ENCODE measurements around the gene TP53AIP1.

TP53AIP1 gene

DNA sequence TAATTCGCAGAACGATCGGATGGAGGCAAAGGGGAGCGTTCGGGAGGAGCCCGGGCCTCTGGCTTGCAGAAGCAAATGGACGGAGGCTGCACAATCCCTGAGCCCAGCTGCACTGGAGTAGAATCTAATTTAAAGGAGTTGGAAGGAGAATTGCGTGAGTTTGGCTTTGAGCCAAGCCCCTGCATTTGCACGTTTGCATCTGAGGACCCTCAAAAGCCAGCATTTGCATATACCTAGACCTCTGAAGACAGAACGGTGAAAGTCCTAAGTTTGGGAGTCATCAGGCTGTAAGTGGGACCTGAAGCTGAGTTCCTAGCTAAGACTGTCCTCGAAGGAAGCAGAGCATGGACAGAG lies 15.6 kb downstream of the TP53AIP1 start:
- TF ChIP-seq, protein P1, sequence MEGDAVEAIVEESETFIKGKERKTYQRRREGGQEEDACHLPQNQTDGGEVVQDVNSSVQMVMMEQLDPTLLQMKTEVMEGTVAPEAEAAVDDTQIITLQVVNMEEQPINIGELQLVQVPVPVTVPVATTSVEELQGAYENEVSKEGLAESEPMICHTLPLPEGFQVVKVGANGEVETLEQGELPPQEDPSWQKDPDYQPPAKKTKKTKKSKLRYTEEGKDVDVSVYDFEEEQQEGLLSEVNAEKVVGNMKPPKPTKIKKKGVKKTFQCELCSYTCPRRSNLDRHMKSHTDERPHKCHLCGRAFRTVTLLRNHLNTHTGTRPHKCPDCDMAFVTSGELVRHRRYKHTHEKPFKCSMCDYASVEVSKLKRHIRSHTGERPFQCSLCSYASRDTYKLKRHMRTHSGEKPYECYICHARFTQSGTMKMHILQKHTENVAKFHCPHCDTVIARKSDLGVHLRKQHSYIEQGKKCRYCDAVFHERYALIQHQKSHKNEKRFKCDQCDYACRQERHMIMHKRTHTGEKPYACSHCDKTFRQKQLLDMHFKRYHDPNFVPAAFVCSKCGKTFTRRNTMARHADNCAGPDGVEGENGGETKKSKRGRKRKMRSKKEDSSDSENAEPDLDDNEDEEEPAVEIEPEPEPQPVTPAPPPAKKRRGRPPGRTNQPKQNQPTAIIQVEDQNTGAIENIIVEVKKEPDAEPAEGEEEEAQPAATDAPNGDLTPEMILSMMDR (IDR thresholded peaks at IDR 0.05; ENCODE audit: borderline replicate concordance, insufficient read depth, low read depth, low read length): no peak

DNA sequence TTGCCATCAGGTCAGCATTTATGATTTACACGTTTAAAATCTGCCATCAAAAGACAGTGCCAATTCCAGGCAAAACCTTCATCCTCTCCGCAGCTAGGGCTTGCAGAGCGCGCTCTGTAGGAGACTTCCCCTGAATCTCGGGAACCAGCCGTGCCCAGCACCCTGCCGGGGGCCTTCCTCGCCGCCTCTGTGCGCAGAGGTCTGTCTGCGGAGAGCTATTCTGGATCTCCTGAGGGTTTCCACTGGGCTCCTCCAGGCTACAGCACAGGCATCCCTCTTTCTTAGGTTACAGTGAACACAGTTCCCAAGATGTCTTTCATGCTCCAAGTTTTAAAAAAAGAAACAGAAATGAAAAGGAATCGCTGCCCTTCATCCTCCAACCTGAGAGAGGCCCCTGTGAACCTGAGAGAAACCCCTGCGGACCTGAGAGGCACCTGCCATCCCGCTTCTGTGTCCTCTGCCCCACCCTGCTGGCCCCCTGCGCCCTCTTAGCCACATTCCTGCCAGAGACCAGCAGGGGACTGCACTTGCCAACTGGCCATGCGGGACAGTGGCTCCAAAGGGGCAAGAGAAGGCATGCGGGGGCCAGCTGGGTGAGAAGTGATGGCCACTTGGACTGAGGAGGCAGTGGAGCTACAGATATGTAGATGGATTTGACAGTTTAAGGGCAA lies 16.1 kb downstream of the TP53AIP1 start:
- TF ChIP-seq, protein P1 (IDR thresholded peaks at IDR 0.05; ENCODE audit: borderline replicate concordance, insufficient read depth, low read depth, low read length): no peak
- H3K4me3 ChIP-seq (ENCODE audit: low read depth, low read length): no peak overlapping the region

More for the DNA sequence above, 15.6 kb downstream of the TP53AIP1 start:
- no peak overlapping the region for H3K4me3 ChIP-seq (ENCODE audit: low read depth, low read length)

DNA sequence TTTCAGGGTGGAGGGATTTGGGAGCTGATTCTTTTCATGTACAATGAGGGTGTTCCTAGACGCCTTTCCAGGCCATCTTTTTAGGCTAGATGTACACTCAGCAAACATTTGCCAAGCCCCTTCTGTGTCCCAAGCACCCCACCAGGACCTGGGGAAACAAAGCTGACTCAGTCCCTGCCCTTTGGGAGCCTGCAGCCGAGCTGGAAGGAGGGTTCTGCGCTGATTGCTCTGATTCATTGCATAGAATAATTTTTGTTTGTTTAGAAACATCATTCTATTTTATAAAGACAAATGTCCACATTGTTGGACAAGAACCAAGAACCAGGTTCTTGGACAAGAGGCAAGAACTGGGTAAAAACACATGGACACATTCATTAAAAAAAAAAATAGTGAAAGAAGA lies 16.7 kb downstream of the TP53AIP1 start:
- H3K4me3 ChIP-seq (ENCODE audit: low read depth, low read length): no peak overlapping the region
- TF ChIP-seq, protein P1 (IDR thresholded peaks at IDR 0.05; ENCODE audit: borderline replicate concordance, insufficient read depth, low read depth, low read length): no peak

DNA sequence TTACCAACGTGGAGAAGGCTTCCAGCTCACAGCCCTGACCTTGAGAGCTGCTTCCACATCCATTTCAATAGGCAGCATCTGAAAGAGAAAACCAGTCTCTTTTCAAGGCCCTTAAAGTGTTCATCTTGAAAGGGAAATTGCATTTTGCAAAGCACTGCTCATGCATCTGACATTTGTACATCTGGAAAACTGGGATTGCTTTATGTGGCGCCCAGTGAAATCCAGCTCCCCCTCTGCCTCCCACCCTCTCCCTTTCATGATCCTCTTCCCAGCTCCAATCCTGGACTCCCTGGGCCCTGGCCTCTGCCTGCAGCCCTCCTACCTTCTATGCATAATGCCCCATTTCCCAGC lies 17.4 kb downstream of the TP53AIP1 start:
- no peak overlapping the region for H3K4me3 ChIP-seq (ENCODE audit: low read depth, low read length)
- TF ChIP-seq, protein P1 (IDR thresholded peaks at IDR 0.05; ENCODE audit: borderline replicate concordance, insufficient read depth, low read depth, low read length): no peak

DNA sequence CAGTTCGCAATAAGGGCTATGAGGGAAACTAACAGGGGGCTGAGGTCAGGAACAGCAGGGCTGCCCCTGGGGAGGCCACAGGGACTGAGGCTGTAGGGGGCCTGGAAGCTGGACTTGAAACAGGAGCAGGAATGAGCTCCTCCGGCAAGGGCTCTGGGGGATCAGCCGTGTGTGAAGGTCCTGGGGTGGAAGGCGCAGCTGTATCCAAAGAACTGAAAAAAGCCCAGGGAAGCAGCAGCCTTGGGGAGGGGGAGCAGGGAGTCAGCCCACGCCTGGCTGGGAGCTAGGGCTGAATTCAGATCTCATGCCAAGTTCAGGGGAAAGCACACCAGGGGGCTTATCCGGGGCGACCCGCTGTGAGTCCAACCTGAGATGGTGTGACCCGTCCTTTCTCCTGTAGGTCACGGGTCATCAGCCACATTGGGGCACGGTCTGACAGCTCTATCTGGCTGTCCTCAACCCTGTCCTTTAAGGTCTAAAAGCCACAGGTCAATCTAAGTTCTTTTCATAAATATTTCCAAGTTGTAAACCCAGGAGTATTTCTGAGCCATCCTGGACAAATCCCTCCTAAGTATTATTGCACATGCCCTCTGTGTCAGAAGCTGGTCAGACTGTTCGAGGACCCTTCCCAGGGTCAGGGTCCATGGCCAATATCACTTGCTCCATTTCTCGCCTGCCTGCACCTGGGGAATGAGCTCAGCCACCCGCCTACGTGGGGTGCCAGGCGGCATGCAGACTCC lies 18.0 kb downstream of the TP53AIP1 start:
- TF ChIP-seq, protein P1 (IDR thresholded peaks at IDR 0.05; ENCODE audit: borderline replicate concordance, insufficient read depth, low read depth, low read length): no peak
- H3K4me3 ChIP-seq (ENCODE audit: low read depth, low read length): no peak overlapping the region

DNA sequence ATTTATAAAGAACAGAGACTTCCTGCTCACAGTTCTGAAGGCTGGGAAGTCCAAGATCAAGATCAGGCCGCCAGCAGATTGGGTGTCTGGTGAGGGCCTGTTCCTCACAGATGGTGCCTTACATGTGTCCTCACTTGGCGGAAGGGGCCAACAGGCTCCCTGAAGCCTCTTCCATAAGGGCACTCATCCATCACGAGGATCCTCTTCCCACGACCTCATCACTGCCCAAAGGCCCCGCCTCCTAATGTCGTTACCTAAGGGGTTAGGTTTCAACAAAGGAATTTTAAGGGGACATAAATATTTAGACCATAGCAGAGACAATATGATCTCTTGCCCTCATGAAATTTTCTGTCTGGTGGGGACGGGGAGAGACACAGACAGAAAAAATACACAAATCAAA lies 18.6 kb downstream of the TP53AIP1 start:
- H3K4me3 ChIP-seq (ENCODE audit: low read depth, low read length): no peak overlapping the region
- TF ChIP-seq, protein P1 (IDR thresholded peaks at IDR 0.05; ENCODE audit: borderline replicate concordance, insufficient read depth, low read depth, low read length): no peak

DNA sequence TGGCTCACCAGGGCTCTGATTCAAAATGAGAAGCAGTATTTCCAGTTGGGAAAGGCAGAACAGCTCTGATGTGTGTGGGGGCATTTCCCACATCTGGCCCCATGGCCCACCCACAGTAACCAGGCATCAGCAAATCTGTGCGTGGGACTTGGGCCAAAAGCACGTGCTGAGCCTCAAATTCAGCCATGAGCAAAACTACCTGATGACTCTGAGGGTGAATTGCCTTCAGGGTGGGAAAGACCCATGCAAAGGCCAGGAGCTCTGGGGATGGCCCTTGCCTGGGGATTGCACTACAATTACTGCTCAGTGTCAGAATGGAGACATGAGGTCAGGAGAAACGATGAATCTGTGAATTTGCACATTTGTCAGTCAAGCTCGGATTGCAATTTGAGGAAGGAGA lies 20.9 kb downstream of the TP53AIP1 start:
- TF ChIP-seq, protein P1 (IDR thresholded peaks at IDR 0.05; ENCODE audit: borderline replicate concordance, insufficient read depth, low read depth, low read length): no peak

More for the DNA sequence above, 20.9 kb downstream of the TP53AIP1 start:
- H3K4me3 ChIP-seq (ENCODE audit: low read depth, low read length): no peak overlapping the region
